Lower leg skin (tissue), 4 donors: Measurements from ENCODE around the gene PCDHGA1. TPM values are rescaled to one million over a fixed set of nuclear protein-coding genes. Genes with fewer than 3 reads are reported as not detected.
"Not testable (repeated sequence)": the region's sequence is repeated elsewhere in the genome, so short reads cannot be mapped to it uniquely, and the experiment has no call there.

ENCODE experiments used
- DNase-seq, 2 donors: peaks; one replicate each; pipeline ENCODE4 v3.0.0-alpha.2; 2019; ENCODE audit warnings: low spot score in 2 of 2
- H3K4me3 ChIP-seq: fragments of 200-600 bp; sonication (generic); 2 replicates; pipeline ENCODE4 v1.5.1; 2017; ENCODE audit warnings: mild to moderate bottlenecking, low read depth; ENCODE audit not compliant: poor library complexity, severe bottlenecking
- CTCF ChIP-seq, 3 donors: fragments of 450-650 bp; IDR thresholded peaks; one replicate each; pipeline ENCODE4 v1.5.1; 2016; ENCODE audit warnings: antibody characterized with exemption in 3 of 3, mild to moderate bottlenecking in 3 of 3, moderate library complexity in 2 of 3
- POLR2A ChIP-seq, 2 donors: fragments of 450-650 bp; IDR thresholded peaks; one replicate each; pipeline ENCODE4 v1.6.1; 2016 to 2017; ENCODE audit warnings: antibody characterized with exemption in 2 of 2, mild to moderate bottlenecking in 1 of 2, moderate library complexity in 1 of 2
- WGBS, 2 donors: methylation state at CpG; one replicate each; pipeline ENCODE4 v1.1.5; 2018; 5-methylcytosine and 5-hydroxymethylcytosine counted together
- intact Hi-C: fragments of 100-400 bp; cut with DNase I; formaldehyde crosslinking; loops from one replicate; pipeline ENCODE4 v1.15.0; 2023; ENCODE audit warnings: low total_unique reads
- total RNA-seq, 4 donors: library from RNA; depleted of rRNA; stranded (reverse); fragments of >200 nt; gene quantifications; one replicate each; pipeline ENCODE4 v1.1.0, GENCODE V29; 2016

PCDHGA1 gene
- total RNA-seq, 4 donors from 2014 or later, result 0.52 to 0.54 (median 0.53) TPM; not detected in 1

- 35 to 39% methylated on average over 31 to 42 of the region's 77 CpGs for WGBS, 2 donors
- TF ChIP-seq POLR2A (IDR thresholded peaks at IDR 0.05) (no peak), CTCF (IDR thresholded peaks at IDR 0.05) (no peak)
- no peak overlapping the region for H3K4me3 ChIP-seq
- peak in 1 of 2 donors; percentile 62 for DNase-seq
- intact Hi-C loops, result no loop called here
These were observed 59.1 kb downstream of the PCDHGA1 start for GRCh38 chr5:141389153-141390042.

GRCh38 chr5:141392429-141393198 lies 62.3 kb downstream of the PCDHGA1 start, which contains the start of gene PCDHGA8:
Gene PCDHGA8 (plus strand): TSS chr5:141392633. CDS start chr5:141392814, 181 bp downstream.
- WGBS, 2 donors, result 27 to 34% methylated on average over 38 of the region's 38 CpGs
- intact Hi-C loops, result no loop called here
- DNase-seq, result no peak
- TF ChIP-seq POLR2A (IDR thresholded peaks at IDR 0.05), result no peak
- no peak within 1 kb of the TSS for H3K4me3 ChIP-seq

GRCh38 chr5:141393267-141393666 lies 63.0 kb downstream of the PCDHGA1 start:
- H3K4me3 ChIP-seq, result no peak overlapping the region
- WGBS, 2 donors, result 32 to 37% methylated on average over 21 of the region's 21 CpGs

DNA sequence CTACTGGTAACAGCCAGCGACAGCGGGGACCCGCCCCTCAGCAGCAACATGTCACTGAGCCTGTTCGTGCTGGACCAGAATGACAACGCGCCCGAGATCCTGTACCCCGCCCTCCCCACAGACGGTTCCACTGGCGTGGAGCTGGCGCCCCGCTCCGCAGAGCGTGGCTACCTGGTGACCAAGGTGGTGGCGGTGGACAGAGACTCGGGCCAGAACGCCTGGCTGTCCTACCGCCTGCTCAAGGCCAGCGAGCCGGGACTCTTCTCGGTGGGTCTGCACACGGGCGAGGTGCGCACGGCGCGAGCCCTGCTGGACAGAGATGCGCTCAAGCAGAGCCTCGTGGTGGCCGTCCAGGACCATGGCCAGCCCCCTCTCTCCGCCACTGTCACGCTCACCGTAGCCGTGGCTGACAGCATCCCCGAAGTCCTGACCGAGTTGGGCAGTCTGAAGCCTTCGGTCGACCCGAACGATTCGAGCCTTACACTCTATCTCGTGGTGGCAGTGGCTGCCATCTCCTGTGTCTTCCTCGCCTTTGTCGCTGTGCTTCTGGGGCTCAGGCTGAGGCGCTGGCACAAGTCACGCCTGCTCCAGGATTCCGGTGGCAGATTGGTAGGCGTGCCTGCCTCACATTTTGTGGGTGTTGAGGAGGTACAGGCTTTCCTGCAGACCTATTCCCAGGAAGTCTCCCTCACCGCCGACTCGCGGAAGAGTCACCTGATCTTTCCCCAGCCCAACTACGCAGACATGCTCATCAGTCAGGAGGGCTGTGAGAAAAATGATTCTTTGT lies 64.3 kb downstream of the PCDHGA1 start:
- DNase-seq, H3K4me3 ChIP-seq, intact Hi-C loops: not testable (repeated sequence)
- 33 to 40% methylated on average over 29 to 38 of the region's 53 CpGs for WGBS, 2 donors

More at GRCh38 chr5:141393267-141393666, 63.0 kb downstream of the PCDHGA1 start:
- no peak for TF ChIP-seq POLR2A (IDR thresholded peaks at IDR 0.05)
- TF ChIP-seq CTCF (IDR thresholded peaks at IDR 0.05), result no peak
- intact Hi-C loops, result no loop called here
- DNase-seq, result no peak

GRCh38 chr5:141397756-141398551 lies 67.6 kb downstream of the PCDHGA1 start, which contains the start of gene PCDHGB5:
Gene PCDHGB5 (plus strand): TSS chr5:141397947. CDS start chr5:141398128, 181 bp downstream.
- intact Hi-C loops, result not testable (repeated sequence)

GRCh38 chr5:141398608-141399007 lies 68.3 kb downstream of the PCDHGA1 start:
- 29 to 30% methylated on average over 15 of the region's 15 CpGs for WGBS, 2 donors
- TF ChIP-seq POLR2A (IDR thresholded peaks at IDR 0.05) (no peak), CTCF (IDR thresholded peaks at IDR 0.05) (no peak)
- intact Hi-C loops, result no loop called here
- no peak for DNase-seq
- H3K4me3 ChIP-seq, result no peak overlapping the region

More at GRCh38 chr5:141397756-141398551, 67.6 kb downstream of the PCDHGA1 start, which contains the start of gene PCDHGB5:
- H3K4me3 ChIP-seq, result not testable (repeated sequence)
- 8 to 10% methylated on average over 22 to 27 of the region's 43 CpGs for whole genome bisulfite sequencing, 2 donors
- DNase-seq, result peak in 1 of 2 donors; percentile 83
